ENCODE measurements around the gene ANK3. TPM values are rescaled to one million over a fixed set of nuclear protein-coding genes. Genes with fewer than 3 reads are reported as not detected.
"Not testable (repeated sequence)": the region's sequence is repeated elsewhere in the genome, so short reads cannot be mapped to it uniquely, and the experiment has no call there.

ANK3 gene
- total and polyA plus RNA-seq, 2 donors from 2014 or later = 38.2 to 214 TPM

DNA sequence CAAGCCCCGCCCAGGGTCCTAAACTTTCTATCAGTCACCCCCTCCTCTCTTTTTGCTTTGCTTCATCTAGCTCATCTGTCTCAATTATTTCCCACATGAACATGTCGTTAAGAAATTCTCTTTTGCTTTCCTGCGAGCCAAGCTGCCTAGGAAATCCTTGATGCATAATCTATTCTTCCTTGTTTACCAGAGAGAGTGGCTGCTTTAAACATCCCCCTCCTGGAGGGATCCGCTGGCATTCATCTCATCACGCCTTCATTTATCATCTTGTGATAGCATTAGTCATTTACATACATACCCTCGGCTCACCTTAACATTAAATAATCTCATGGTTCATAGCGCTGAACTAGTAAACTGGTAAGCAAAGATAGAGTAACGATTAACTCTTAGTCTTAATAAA is 96.7 kb downstream of the ANK3 start:
- H3K27me3 ChIP-seq (ENCODE audit: control insufficient read depth, insufficient read depth, low read length) = no peaks in the 10 kb centered on the region
- FAIRE-seq = no peak

DNA sequence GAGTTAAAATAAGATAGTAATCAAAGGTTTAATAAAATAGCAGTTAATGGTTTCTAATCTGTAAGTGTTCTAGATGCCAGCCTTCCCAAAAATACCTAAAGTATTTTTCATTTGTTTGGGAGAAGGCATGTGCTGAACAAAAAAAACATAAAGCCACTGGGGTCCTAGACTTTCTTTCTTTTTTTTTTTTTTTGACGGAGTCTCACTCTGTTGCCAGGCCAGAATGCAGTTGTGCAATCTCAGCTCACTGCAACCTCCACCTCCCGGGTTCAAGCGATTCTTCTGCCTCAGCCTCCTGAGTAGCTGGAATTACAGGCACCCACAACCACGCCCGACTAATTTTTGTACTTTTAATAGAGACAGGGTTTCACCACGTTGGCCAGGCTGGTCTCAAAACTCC is 97.1 kb downstream of the ANK3 start:
- intact Hi-C loops (cut with DNase I); H3K27ac ChIP-seq (ENCODE audit: low read depth in 2 of 2, low read length in 2 of 2); DNase-seq; H3K27me3 ChIP-seq (ENCODE audit: control insufficient read depth, insufficient read depth, low read length); H3K4me1 ChIP-seq (ENCODE audit: control insufficient read depth in 2 of 3, insufficient read depth in 2 of 3, low read depth in 1 of 3, low read length in 3 of 3); H3K9me3 ChIP-seq (ENCODE audit: control insufficient read depth in 2 of 3, insufficient read depth in 1 of 3, low read length in 3 of 3); H3K4me3 ChIP-seq (ENCODE audit: low read length in 3 of 3); H3K36me3 ChIP-seq (ENCODE audit: control insufficient read depth in 2 of 3, insufficient read depth in 3 of 3, low read length in 3 of 3); FAIRE-seq; H3K9ac ChIP-seq (ENCODE audit: low read length in 3 of 3): not testable (repeated sequence)

More for the DNA sequence above, 96.7 kb downstream of the ANK3 start:
- Histone ChIP-seq H3K36me3 (ENCODE audit: control insufficient read depth in 2 of 3, insufficient read depth in 3 of 3, low read length in 3 of 3) (no peaks in the 10 kb centered on the region), H3K9me3 (ENCODE audit: control insufficient read depth in 2 of 3, insufficient read depth in 1 of 3, low read length in 3 of 3) (no peaks in the 10 kb centered on the region), H3K4me3 (ENCODE audit: low read length in 3 of 3) (no peak overlapping the region), H3K9ac (ENCODE audit: low read length in 3 of 3) (no peak overlapping the region), H3K27ac (ENCODE audit: low read depth in 2 of 2, low read length in 2 of 2) (no peak overlapping the region), H3K4me1 (ENCODE audit: control insufficient read depth in 2 of 3, insufficient read depth in 2 of 3, low read depth in 1 of 3, low read length in 3 of 3) (no peaks in the 10 kb centered on the region)
- DNase-seq = no peak
- TF ChIP-seq, protein P1, sequence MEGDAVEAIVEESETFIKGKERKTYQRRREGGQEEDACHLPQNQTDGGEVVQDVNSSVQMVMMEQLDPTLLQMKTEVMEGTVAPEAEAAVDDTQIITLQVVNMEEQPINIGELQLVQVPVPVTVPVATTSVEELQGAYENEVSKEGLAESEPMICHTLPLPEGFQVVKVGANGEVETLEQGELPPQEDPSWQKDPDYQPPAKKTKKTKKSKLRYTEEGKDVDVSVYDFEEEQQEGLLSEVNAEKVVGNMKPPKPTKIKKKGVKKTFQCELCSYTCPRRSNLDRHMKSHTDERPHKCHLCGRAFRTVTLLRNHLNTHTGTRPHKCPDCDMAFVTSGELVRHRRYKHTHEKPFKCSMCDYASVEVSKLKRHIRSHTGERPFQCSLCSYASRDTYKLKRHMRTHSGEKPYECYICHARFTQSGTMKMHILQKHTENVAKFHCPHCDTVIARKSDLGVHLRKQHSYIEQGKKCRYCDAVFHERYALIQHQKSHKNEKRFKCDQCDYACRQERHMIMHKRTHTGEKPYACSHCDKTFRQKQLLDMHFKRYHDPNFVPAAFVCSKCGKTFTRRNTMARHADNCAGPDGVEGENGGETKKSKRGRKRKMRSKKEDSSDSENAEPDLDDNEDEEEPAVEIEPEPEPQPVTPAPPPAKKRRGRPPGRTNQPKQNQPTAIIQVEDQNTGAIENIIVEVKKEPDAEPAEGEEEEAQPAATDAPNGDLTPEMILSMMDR (IDR thresholded peaks at IDR 0.05; ENCODE audit: borderline replicate concordance, extremely low read depth, insufficient read depth) = no peak
- intact Hi-C loops (cut with DNase I) = no loop called here

DNA sequence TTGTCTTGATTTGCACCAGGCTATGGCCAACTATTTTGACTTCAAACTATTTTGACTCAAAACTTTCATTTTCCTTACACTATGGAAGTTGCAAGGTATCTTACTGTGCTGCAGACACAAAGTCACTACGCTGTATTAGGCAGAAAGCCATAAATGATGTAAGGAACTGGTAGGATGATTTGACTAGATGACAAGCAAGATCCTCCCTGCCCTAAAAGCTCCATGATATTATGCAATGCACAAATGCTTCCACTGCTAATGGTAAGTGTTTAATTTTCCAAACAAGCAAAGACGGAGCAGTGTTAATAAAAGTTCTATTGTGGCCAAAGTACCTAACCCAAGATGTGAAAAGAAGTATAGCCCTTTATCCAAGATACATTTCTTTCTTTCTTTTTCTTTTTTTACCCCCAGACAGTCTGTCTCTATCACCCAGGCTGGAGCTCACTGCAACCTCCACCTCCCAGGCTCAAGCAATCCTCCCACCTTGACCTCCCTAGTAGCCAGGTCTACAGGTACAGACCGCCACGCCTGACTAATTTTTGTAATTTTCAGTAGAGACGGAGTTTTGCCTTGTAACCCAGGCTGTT is 98.2 kb downstream of the ANK3 start:
- FAIRE-seq (no peak), DNase-seq (no peak)
- no peaks in the 10 kb centered on the region for H3K27me3 ChIP-seq (ENCODE audit: control insufficient read depth, insufficient read depth, low read length)
- H3K9me3 ChIP-seq (ENCODE audit: control insufficient read depth in 2 of 3, insufficient read depth in 1 of 3, low read length in 3 of 3) = no peaks in the 10 kb centered on the region
- no peaks in the 10 kb centered on the region for H3K4me1 ChIP-seq (ENCODE audit: control insufficient read depth in 2 of 3, insufficient read depth in 2 of 3, low read depth in 1 of 3, low read length in 3 of 3)
- H3K36me3 ChIP-seq (ENCODE audit: control insufficient read depth in 2 of 3, insufficient read depth in 3 of 3, low read length in 3 of 3) = no peaks in the 10 kb centered on the region
- no peak overlapping the region for H3K4me3 ChIP-seq (ENCODE audit: low read length in 3 of 3)
- TF ChIP-seq, protein P1 (IDR thresholded peaks at IDR 0.05; ENCODE audit: borderline replicate concordance, extremely low read depth, insufficient read depth) = no peak
- intact Hi-C loops (cut with DNase I) = no loop called here
- no peak overlapping the region for H3K9ac ChIP-seq (ENCODE audit: low read length in 3 of 3)
- no peak overlapping the region for H3K27ac ChIP-seq (ENCODE audit: low read depth in 2 of 2, low read length in 2 of 2)

DNA sequence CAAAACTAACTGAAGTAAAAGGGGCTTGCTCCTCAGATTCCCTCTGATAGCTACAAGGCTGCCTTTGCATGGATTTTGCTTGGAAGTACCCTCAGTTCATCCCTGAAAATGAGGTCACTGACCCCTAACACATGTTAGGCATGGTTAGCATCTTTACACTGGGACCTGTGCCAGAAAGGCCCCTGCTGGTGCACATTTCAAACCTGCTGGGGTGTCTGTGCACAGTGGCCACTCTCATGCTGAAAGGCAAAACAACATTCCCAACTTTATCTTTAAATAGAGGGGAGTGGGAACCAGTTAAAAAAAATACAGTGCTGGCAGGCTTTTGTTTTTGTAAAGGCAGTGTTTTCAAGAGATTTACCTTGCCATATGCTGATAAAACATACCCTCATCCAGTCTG is 99.1 kb downstream of the ANK3 start:
- no peak overlapping the region for H3K9ac ChIP-seq (ENCODE audit: low read length in 3 of 3)
- TF ChIP-seq, protein P1 (IDR thresholded peaks at IDR 0.05; ENCODE audit: borderline replicate concordance, extremely low read depth, insufficient read depth) = no peak
- H3K27me3 ChIP-seq (ENCODE audit: control insufficient read depth, insufficient read depth, low read length) = no peaks in the 10 kb centered on the region
- no peak overlapping the region for H3K4me3 ChIP-seq (ENCODE audit: low read length in 3 of 3)
- no peak for DNase-seq
- intact Hi-C loops (cut with DNase I) = no loop called here
- no peak for FAIRE-seq
- H3K36me3 ChIP-seq (ENCODE audit: control insufficient read depth in 2 of 3, insufficient read depth in 3 of 3, low read length in 3 of 3) = no peaks in the 10 kb centered on the region
- H3K4me1 ChIP-seq (ENCODE audit: control insufficient read depth in 2 of 3, insufficient read depth in 2 of 3, low read depth in 1 of 3, low read length in 3 of 3) = no peaks in the 10 kb centered on the region
- no peaks in the 10 kb centered on the region for H3K9me3 ChIP-seq (ENCODE audit: control insufficient read depth in 2 of 3, insufficient read depth in 1 of 3, low read length in 3 of 3)
- H3K27ac ChIP-seq (ENCODE audit: low read depth in 2 of 2, low read length in 2 of 2) = no peak overlapping the region

All from kidney (tissue), 14 donors.